Ascending aorta (tissue), 2 donors: ENCODE results near the gene SECTM1. TPM values are rescaled to one million over a fixed set of nuclear protein-coding genes. Genes with fewer than 3 reads are reported as not detected.
"Not testable (repeated sequence)": the region's sequence is repeated elsewhere in the genome, so short reads cannot be mapped to it uniquely, and the experiment has no call there.

Source experiments
- DNase-seq, 2 donors: peaks; one replicate each; pipeline ENCODE4 v3.0.0-alpha.2; 2019; ENCODE audit warnings: low spot score in 2 of 2
- H3K27ac ChIP-seq, 2 donors: fragments of 200-600 bp; sonication (generic); one replicate each; pipeline ENCODE4 v1.5.1; 2016 to 2017; ENCODE audit warnings: mild to moderate bottlenecking in 1 of 2
- H3K27me3 ChIP-seq: fragments of 200-600 bp; sonication (generic); one replicate; pipeline ENCODE4 v1.5.1; 2017
- H3K36me3 ChIP-seq, 2 donors: fragments of 200-600 bp; sonication (generic); one replicate each; pipeline ENCODE4 v1.5.1; 2016
- H3K4me1 ChIP-seq, 2 donors: fragments of 200-600 bp; sonication (generic); one replicate each; pipeline ENCODE4 v1.5.1; 2016 to 2017; ENCODE audit warnings: mild to moderate bottlenecking in 1 of 2
- H3K4me3 ChIP-seq, 2 donors: fragments of 200-600 bp; sonication (generic); one replicate each; pipeline ENCODE4 v1.5.1; 2016 to 2017; ENCODE audit warnings: mild to moderate bottlenecking in 1 of 2
- H3K9me3 ChIP-seq, 2 donors: fragments of 200-600 bp; sonication (generic); one replicate each; pipeline ENCODE4 v1.5.1; 2016
- CTCF ChIP-seq, 3 experiments: fragments of 200-600 bp in 2 of 3; fragments of 450-650 bp in 1 of 3; sonication (generic) in 2 of 3; IDR thresholded peaks; one replicate each; pipeline ENCODE4 v1.5.1; 2016 to 2019; ENCODE audit warnings: antibody characterized with exemption in 3 of 3, mild to moderate bottlenecking in 1 of 3, moderate library complexity in 1 of 3
- intact Hi-C: fragments of 100-400 bp; cut with DNase I; formaldehyde crosslinking; loops from one replicate; pipeline ENCODE4 v1.15.1; 2023
- total RNA-seq: library from RNA; depleted of rRNA; stranded (reverse); fragments of >200 nt; gene quantifications from one replicate; pipeline ENCODE4 v1.1.0, GENCODE V29; 2016

Gene SECTM1
- total RNA-seq, 1 donor from 2014 or later = 49.5 TPM

DNA sequence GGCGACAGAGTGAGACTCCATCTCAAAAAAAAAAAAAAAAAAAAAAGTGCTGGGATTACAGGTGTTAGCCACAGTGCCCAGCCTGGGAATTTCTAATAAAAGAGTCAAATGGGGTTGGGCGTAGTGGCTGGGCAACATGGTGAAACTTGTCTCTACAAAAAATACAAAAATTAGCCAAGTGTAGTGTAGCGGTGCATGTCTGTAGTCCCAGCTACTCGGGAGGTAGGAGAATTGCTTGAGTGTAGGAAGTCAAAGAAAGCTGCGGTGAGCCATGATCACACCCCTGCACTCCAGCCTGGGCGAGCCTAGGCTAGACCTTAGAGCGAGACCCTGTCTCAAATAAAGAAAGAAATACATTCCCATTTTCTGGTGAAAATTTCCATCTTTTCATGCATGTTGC is 35.6 kb upstream of the SECTM1 start:
- Histone ChIP-seq H3K27ac (no peak overlapping the region), H3K36me3 (no peaks in the 10 kb centered on the region), H3K4me1 (peaks cover 9 to 10% of the 10 kb centered on the region in 2 donors), H3K4me3 (no peak overlapping the region), H3K9me3 (no peaks in the 10 kb centered on the region), H3K27me3 (peaks cover 8% of the 10 kb centered on the region)
- no peak for DNase-seq
- intact Hi-C loops = no loop called here
- TF ChIP-seq CTCF (IDR thresholded peaks at IDR 0.05) = no peak

- intact Hi-C loops = no loop called here
- Histone ChIP-seq H3K9me3 (no peaks in the 10 kb centered on the region), H3K36me3 (no peaks in the 10 kb centered on the region), H3K4me1 (peaks cover 9 to 10% of the 10 kb centered on the region in 2 donors), H3K27me3 (peaks cover 8% of the 10 kb centered on the region), H3K27ac (no peak overlapping the region), H3K4me3 (no peak overlapping the region)
- no peak for DNase-seq
- TF ChIP-seq CTCF (IDR thresholded peaks at IDR 0.05) = no peak
These were observed 34.4 kb upstream of the SECTM1 start for GRCh38 chr17:82367724-82368524.

- Histone ChIP-seq H3K9me3 (no peaks in the 10 kb centered on the region), H3K36me3 (no peaks in the 10 kb centered on the region), H3K4me3 (no peak overlapping the region), H3K27ac (no peak overlapping the region), H3K4me1 (peaks cover 9 to 10% of the 10 kb centered on the region in 2 donors), H3K27me3 (peaks cover 6% of the 10 kb centered on the region)
- DNase-seq = no peak
- intact Hi-C loops = no loop called here
- no peak for TF ChIP-seq CTCF (IDR thresholded peaks at IDR 0.05)
These were observed 33.2 kb upstream of the SECTM1 start for GRCh38 chr17:82366749-82367148.

DNA sequence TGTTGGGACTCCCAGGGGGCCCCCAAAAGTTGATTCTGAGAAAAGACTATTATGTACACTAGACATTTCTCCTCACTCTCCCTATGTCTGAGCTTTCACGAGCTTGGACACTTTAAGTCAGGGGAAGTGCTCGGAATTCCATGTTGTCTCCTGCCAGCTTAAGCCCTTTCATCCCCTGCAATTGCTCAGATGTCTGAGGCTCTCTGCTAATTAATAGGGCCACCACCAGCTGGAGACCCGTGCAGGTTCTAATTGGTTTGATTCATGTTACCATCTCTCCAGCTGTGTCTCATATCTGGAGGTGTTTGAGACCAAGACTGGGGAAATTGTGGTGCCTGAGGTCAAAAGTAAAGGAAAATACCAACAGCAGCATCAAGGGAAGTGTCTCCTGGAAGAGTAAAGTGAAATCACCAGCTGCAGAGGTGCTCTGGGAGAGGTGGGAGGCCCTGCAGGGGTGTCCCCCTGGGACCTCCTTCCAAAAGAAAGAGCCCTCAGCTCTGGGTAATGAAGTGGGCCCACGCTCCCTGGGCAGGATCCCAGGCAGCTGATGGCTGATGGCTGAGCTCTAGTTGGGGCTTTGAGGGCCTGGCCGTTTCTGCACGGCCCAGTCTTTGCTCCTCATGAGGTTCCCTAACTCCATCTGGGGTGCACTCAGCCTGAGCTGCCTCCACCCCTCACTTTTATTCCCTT is 32.2 kb upstream of the SECTM1 start:
- Histone ChIP-seq H3K27me3 (no peaks in the 10 kb centered on the region), H3K27ac (no peak overlapping the region), H3K36me3 (no peaks in the 10 kb centered on the region), H3K9me3 (no peaks in the 10 kb centered on the region), H3K4me1 (peaks cover 2 to 5% of the 10 kb centered on the region in 2 donors), H3K4me3 (no peak overlapping the region)
- DNase-seq = no peak
- no peak for TF ChIP-seq CTCF (IDR thresholded peaks at IDR 0.05)
- intact Hi-C loops = no loop called here

- Histone ChIP-seq H3K9me3 (no peaks in the 10 kb centered on the region), H3K4me1 (no peaks in the 10 kb centered on the region), H3K27me3 (no peaks in the 10 kb centered on the region), H3K36me3 (no peaks in the 10 kb centered on the region), H3K27ac (no peak overlapping the region), H3K4me3 (no peak overlapping the region)
- intact Hi-C loops = no loop called here
- TF ChIP-seq CTCF (IDR thresholded peaks at IDR 0.05) = no peak
- DNase-seq = no peak
These were observed 28.5 kb upstream of the SECTM1 start for GRCh38 chr17:82361885-82362633.

- H3K4me1 ChIP-seq, H3K27me3 ChIP-seq, DNase-seq, intact Hi-C loops, H3K4me3 ChIP-seq, H3K9me3 ChIP-seq, H3K36me3 ChIP-seq, H3K27ac ChIP-seq: not testable (repeated sequence)
These were observed 26.0 kb upstream of the SECTM1 start for GRCh38 chr17:82359451-82360074.
